Omental fat pad (tissue), 4 donors: ENCODE results near the gene ELOA. TPM values are rescaled to one million over a fixed set of nuclear protein-coding genes. Genes with fewer than 3 reads are reported as not detected.

Experiments
- ATAC-seq: fragments of 150-250 bp; one replicate; pipeline ENCODE4 v1.9.1; 2016; ENCODE audit warnings: mild to moderate bottlenecking, moderate library complexity; ENCODE audit not compliant: low FRiP score
- DNase-seq: peaks from one replicate; pipeline ENCODE4 v3.0.0-alpha.2; 2019; ENCODE audit warnings: low spot score
- CTCF ChIP-seq, 3 donors: fragments of 450-650 bp; IDR thresholded peaks; one replicate each; pipeline ENCODE4 v1.5.1; 2016 to 2017; ENCODE audit warnings: antibody characterized with exemption in 3 of 3, mild to moderate bottlenecking in 3 of 3, moderate library complexity in 2 of 3
- total RNA-seq, 4 donors: library from RNA; depleted of rRNA; stranded (reverse); fragments of >200 nt; gene quantifications; one replicate each; pipeline ENCODE4 v1.1.0, GENCODE V29; 2016

ELOA gene
- total RNA-seq, 4 donors from 2014 or later = 44.1 to 73.7 (median 54.1) TPM

GRCh38 chr1:23699280-23700179 lies 43.7 kb upstream of the ELOA start:
- no peak for DNase-seq
- TF ChIP-seq CTCF (IDR thresholded peaks at IDR 0.05) = no peak
- ATAC-seq = no peak

GRCh38 chr1:23701310-23701709 lies 42.0 kb upstream of the ELOA start:
- no peak for DNase-seq
- TF ChIP-seq CTCF (IDR thresholded peaks at IDR 0.05) = no peak
- ATAC-seq = no peak

GRCh38 chr1:23701996-23702395 lies 41.3 kb upstream of the ELOA start:
- no peak for TF ChIP-seq CTCF (IDR thresholded peaks at IDR 0.05)
- DNase-seq (no peak), ATAC-seq (peak; percentile 64)

GRCh38 chr1:23704834-23705495 lies 38.3 kb upstream of the ELOA start:
- TF ChIP-seq CTCF (IDR thresholded peaks at IDR 0.05) = no peak
- ATAC-seq (no peak), DNase-seq (no peak)

- ATAC-seq = no peak
- no peak for DNase-seq
- TF ChIP-seq CTCF (IDR thresholded peaks at IDR 0.05) = no peak
Measured at GRCh38 chr1:23709229-23709628, 34.0 kb upstream of the ELOA start.

GRCh38 chr1:23718482-23718881 lies 24.8 kb upstream of the ELOA start:
- ATAC-seq (no peak), DNase-seq (no peak)
- no peak for TF ChIP-seq CTCF (IDR thresholded peaks at IDR 0.05)
